ENCODE results near the gene KIAA1671. TPM values are rescaled to one million over a fixed set of nuclear protein-coding genes. Genes with fewer than 3 reads are reported as not detected.

KIAA1671 gene
- total RNA-seq, 4 donors from 2014 or later = 14.2 to 34.2 (median 22.6) TPM

DNA sequence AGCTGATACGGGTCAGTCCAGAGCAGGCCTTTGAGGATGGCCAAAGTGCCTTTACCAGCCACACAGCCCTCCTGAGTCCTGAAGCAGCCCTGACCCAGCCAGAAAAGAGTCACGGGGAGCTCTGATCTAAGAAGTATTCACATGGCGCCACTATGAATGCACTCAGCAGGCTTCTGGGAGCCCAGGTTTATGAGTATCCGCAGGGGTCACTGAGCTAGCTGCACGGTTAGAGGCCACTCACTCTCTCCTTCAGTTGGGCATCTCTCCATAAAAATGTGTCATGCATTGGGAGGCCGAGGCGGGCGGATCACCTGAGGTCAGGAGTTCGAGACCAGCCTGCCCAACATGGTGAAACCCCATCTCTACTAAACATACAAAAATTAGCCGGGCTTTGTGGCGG is 10.3 kb downstream of the KIAA1671 start:
- peaks cover 17 to 30% (median 19%) of the 10 kb centered on the region in 4 donors for H3K4me1 ChIP-seq
- H3K36me3 ChIP-seq = no peaks in the 10 kb centered on the region
- H3K4me3 ChIP-seq = no peak overlapping the region
- H3K27ac ChIP-seq (replicated peaks in 1 of 4) = no peak overlapping the region
- no peaks in the 10 kb centered on the region for H3K27me3 ChIP-seq
- H3K9me3 ChIP-seq = no peaks in the 10 kb centered on the region
- no peak for DNase-seq (ENCODE audit: extremely low spot score)
- intact Hi-C loops (cut with DNase I) = no loop called here
- TF ChIP-seq POLR2A (IDR thresholded peaks at IDR 0.05; ENCODE audit: low read depth) = no peak
- no peak for TF ChIP-seq POLR2AphosphoS5 (IDR thresholded peaks at IDR 0.05)
- TF ChIP-seq EP300 (IDR thresholded peaks at IDR 0.05) = no peak
- TF ChIP-seq, protein P1, sequence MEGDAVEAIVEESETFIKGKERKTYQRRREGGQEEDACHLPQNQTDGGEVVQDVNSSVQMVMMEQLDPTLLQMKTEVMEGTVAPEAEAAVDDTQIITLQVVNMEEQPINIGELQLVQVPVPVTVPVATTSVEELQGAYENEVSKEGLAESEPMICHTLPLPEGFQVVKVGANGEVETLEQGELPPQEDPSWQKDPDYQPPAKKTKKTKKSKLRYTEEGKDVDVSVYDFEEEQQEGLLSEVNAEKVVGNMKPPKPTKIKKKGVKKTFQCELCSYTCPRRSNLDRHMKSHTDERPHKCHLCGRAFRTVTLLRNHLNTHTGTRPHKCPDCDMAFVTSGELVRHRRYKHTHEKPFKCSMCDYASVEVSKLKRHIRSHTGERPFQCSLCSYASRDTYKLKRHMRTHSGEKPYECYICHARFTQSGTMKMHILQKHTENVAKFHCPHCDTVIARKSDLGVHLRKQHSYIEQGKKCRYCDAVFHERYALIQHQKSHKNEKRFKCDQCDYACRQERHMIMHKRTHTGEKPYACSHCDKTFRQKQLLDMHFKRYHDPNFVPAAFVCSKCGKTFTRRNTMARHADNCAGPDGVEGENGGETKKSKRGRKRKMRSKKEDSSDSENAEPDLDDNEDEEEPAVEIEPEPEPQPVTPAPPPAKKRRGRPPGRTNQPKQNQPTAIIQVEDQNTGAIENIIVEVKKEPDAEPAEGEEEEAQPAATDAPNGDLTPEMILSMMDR (IDR thresholded peaks at IDR 0.05) = no peak
- 83% methylated on average over 3 of the region's 11 CpGs for WGBS

DNA sequence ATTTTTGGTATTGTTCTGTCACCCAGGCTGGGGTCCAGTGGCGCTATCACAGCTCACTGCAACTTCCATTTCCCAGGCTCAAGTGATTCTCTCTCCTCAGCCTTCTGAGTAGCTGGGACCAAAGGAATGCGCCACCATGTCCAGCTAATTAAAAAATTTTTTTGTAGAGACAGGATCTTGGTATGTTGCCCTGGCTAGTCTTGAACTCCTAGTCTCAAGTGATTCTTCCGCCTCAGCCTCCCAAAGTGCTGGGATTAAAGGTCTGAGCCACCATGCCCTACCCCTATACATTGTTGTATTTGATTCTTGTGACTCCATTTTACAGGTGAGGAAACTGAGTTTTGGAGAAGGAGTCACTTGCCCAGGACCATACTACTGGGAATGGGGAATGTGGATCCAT is 11.9 kb downstream of the KIAA1671 start:
- Histone ChIP-seq H3K4me3 (no peak overlapping the region), H3K27me3 (no peaks in the 10 kb centered on the region), H3K27ac (replicated peaks in 1 of 4) (no peak overlapping the region), H3K36me3 (no peaks in the 10 kb centered on the region), H3K9me3 (no peaks in the 10 kb centered on the region), H3K4me1 (peaks cover 25 to 39% (median 29%) of the 10 kb centered on the region in 4 donors)
- DNase-seq (ENCODE audit: extremely low spot score) = no peak
- intact Hi-C loops (cut with DNase I) = no loop called here
- 90% methylated on average over 3 of the region's 3 CpGs for WGBS
- TF ChIP-seq POLR2A (IDR thresholded peaks at IDR 0.05; ENCODE audit: low read depth) (no peak), EP300 (IDR thresholded peaks at IDR 0.05) (no peak), POLR2AphosphoS5 (IDR thresholded peaks at IDR 0.05) (no peak)
- TF ChIP-seq, protein P1 (IDR thresholded peaks at IDR 0.05) = no peak

DNA sequence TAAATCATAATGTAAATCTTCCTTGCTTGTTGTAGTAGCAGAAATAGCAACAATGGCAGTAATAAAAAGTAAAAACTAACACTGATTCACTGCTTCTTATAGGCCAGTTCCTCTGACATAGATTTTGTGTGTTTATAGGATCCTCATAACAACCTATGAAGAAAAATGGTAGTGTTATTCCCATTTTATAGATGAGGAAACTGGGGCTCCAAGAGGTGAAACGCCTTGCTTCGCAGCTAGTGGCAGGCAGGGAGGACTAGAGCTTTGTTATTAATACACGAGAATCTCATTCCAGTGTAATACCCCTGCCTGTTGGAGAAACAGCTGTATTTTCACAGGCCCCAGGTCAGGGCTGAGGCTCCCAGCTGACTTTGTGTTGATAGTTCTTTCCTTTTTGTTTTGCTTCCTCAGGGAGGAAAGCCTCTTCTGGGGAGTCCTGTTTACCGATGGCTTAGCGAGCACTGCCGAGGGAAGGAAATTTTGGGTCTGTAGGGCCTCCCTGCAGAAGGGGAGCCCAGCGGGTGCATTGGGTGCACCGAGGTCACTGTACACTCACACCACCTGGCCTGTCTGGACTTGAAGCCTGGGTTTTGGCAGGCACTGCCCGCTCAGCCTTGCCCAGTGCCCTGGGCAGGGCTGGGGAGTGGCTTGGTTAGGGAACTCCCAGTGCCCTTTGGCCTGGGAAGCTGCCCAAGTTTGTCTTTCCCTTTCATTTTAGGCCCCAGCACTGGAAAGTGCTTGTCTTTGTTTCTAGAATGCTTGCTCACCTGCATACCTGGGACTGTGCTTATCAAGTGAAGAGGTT is 13.5 kb downstream of the KIAA1671 start:
- TF ChIP-seq POLR2AphosphoS5 (IDR thresholded peaks at IDR 0.05) = peak in 1 of 2 donors; percentile 17
- no peak for TF ChIP-seq EP300 (IDR thresholded peaks at IDR 0.05)
- H3K4me1 ChIP-seq = peaks cover 32 to 53% (median 39%) of the 10 kb centered on the region in 4 donors
- H3K27ac ChIP-seq (replicated peaks in 1 of 4) = peak overlapping the region in 3 of 4 donors; percentile 14 to 42 (median 37)

DNA sequence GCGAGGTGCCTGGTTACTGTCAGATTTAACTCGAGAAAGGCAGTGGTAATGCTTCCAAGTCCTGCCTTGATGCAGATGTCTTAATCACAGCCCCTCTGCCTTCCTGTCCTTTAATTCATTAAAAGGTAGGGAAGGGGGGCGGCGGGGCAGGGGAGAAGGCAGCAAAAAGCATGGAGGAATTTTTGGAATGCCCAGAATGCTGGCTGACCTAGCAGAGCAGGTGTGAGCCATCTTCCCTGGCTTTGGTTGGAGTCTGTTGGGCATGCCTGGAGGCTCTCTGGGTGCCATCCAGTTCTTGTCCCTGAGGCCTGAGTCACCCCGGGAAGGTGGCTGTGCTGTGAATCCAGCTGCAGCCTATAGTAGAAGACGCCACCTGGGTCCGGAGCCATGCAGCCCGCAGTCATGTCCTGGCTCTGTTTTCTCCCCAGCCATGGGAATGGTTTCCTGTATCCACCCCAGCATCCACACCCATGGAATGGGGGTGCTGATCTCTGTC is 15.6 kb downstream of the KIAA1671 start:
- Histone ChIP-seq H3K4me1 (peaks cover 32 to 47% (median 39%) of the 10 kb centered on the region in 4 donors), H3K4me3 (no peak overlapping the region), H3K9me3 (no peaks in the 10 kb centered on the region), H3K36me3 (no peaks in the 10 kb centered on the region), H3K27ac (replicated peaks in 1 of 4) (peak overlapping the region in 1 of 4 donors; percentile 18), H3K27me3 (no peaks in the 10 kb centered on the region)
- WGBS = 66% methylated on average over 8 of the region's 8 CpGs
- DNase-seq (ENCODE audit: extremely low spot score) = no peak
- TF ChIP-seq POLR2A (IDR thresholded peaks at IDR 0.05; ENCODE audit: low read depth) (no peak), EP300 (IDR thresholded peaks at IDR 0.05) (no peak), POLR2AphosphoS5 (IDR thresholded peaks at IDR 0.05) (no peak)
- TF ChIP-seq, protein P1 (IDR thresholded peaks at IDR 0.05) = no peak
- intact Hi-C loops (cut with DNase I) = no loop called here

More for the DNA sequence above, 13.5 kb downstream of the KIAA1671 start:
- DNase-seq (ENCODE audit: extremely low spot score) = no peak
- intact Hi-C loops (cut with DNase I) = no loop called here
- 72% methylated on average over 9 of the region's 9 CpGs for WGBS
- Histone ChIP-seq H3K27me3 (no peaks in the 10 kb centered on the region), H3K4me3 (no peak overlapping the region), H3K36me3 (no peaks in the 10 kb centered on the region), H3K9me3 (no peaks in the 10 kb centered on the region)

DNA sequence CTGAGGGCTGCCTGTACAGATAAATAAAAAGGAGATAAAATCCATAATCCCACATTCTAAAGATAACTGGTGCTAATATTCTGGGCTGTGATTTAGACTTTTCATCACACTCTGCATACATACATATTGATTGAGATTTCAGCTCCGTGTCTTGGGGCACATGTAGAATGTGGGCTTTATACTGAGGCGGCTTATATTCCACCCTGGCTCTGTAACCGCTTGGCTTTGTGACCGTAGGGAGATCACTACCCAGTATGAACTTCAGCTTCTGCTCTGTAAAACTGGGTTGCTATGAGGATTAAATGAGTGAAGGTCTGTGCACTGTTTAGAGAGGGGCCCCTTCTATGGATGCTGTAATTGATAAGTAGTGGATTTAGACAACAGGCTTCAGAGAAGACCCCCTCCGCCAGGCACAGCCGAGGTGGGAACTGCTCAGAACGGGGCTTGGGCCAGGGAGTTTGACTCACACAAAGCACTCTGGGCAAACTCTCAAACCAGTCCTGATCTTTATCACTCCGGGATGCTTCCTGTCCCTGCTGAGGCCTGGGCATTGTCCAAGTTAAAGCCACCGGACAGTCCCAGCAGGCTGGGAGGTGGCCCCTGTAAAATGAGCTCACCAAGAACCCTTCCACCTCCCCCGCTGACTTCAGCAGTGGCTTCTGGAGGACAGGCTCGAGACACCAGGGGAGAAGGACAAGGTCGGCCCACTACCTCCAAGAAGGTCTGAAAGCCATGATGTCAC is 17.2 kb downstream of the KIAA1671 start:
- intact Hi-C loops (cut with DNase I) = no loop called here

More for the DNA sequence above, 17.2 kb downstream of the KIAA1671 start:
- Histone ChIP-seq H3K4me3 (no peak overlapping the region), H3K4me1 (peaks cover 23 to 45% (median 33%) of the 10 kb centered on the region in 4 donors), H3K9me3 (no peaks in the 10 kb centered on the region), H3K36me3 (no peaks in the 10 kb centered on the region), H3K27me3 (no peaks in the 10 kb centered on the region), H3K27ac (replicated peaks in 1 of 4) (peak overlapping the region; percentile 3 to 66 (median 38))
- peak; percentile 7 to 40 for TF ChIP-seq POLR2AphosphoS5 (IDR thresholded peaks at IDR 0.05)
- TF ChIP-seq, protein P1 (IDR thresholded peaks at IDR 0.05) = no peak
- 47% methylated on average over 12 of the region's 12 CpGs for WGBS
- DNase-seq (ENCODE audit: extremely low spot score) = no peak

All from esophagus muscularis mucosa (tissue), 4 donors.